Globus pallidus (tissue), 1 donor: ENCODE data around the gene MRPL32.

Source experiments
- DNase-seq: peaks from one replicate; pipeline ENCODE4 v3.0.0-alpha.2; 2015; ENCODE audit warnings: low spot score

MRPL32 gene

DNA sequence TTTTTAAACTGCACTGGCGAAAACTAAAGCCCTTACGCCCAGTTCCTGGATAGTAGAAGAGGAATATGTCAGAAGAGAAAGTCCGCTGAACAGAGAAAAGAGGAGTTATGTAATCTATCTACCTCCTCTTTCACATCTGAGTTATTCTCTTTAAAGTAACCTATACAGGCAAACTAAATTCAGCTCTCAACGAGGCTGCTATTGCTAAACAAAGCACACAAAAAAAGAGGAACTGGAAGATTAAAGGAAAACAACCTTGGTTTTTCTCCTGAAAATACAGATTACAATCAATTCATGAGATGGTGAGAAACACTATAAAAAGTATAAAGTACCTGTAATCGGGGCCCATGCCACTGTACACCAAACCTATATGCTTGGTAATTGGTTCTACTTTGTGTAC lies 6.0 kb upstream of the MRPL32 start:
- no peak for DNase-seq

DNA sequence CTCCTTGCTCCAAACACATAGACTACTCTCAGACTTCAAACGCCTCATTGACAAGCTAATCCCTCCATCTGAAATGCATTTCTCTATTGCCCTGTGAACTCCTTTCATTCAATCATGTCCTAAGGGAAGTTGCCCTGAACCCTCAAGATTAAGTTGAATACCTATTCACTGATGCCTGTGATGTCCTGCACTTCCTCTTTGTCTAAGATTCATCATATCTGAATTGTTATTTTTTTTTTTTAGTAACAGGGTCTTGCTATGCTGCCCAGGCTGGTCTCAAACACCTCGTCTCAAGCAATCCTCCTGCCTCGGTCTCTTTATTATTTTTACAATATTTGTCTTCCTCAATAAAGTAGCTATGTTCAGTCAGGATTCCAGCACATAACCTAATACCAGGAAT lies 3.4 kb upstream of the MRPL32 start:
- DNase-seq: no peak

GRCh38 chr7:42929449-42929848 lies 2.7 kb upstream of the MRPL32 start:
- no peak for DNase-seq

- DNase-seq: no peak
These were observed 1.3 kb upstream of the MRPL32 start for GRCh38 chr7:42930889-42931288.

- DNase-seq: no peak
These were observed 736 bp upstream of the MRPL32 start for GRCh38 chr7:42931447-42931833.

GRCh38 chr7:42932811-42933591 lies 825 bp downstream of the MRPL32 start:
- no peak for DNase-seq

DNA sequence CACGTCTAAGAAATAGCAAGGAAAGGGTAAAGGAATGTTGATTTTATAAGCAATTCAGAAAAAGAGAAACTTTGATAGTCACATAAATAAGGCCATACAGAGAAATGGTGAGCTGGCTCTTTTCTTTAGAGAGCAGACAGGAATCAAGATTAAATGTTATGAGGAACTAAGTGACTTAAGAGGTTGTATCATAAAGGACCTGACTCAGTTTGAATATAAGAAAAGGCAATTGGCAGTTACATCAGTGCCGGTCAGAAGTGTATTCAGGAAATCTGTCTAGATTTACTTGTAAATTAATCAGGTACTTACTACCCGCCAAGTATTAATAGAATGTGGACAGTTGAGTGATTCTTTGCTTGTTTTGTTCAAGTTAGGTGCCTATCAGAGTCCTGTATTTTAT lies 2.1 kb downstream of the MRPL32 start:
- DNase-seq: no peak

GRCh38 chr7:42935861-42936260 lies 3.7 kb downstream of the MRPL32 start:
- no peak for DNase-seq

DNA sequence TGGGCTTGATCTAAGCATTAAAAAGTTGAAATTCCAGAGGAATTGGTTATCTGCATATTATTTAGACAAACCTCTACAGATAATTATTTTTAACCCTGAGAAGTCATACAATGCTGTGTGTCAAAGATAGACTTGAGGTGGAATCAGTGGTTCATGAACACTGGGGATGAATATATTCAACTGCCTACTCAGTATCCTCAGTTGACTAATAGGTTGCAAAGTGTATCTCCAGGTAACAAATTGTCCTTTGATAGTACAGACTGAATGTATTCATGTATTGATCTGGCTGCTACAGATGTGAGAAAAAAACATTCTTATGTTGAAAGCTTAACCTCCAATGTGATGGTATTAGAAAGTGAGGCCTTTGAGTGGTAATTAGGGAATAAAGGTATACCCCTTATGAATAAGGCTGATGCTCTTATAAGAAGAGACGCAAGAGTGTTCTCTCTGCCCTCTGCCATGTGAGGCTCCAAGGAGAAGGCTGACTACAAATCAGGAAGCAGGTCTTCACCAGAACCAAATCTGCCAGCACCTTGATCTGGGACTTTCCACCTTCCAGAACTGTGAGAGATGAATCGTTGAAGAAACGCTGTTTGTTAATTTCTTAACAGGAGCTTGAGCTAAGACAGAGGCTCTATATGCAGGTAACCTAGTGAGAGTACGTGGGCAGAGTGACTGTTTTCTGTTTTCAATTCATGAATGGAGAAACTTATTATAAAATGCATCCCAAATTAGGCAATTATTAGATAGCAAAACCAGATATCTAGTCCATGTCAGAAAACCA lies 7.5 kb downstream of the MRPL32 start:
- DNase-seq: no peak

- peak; percentile 68 for DNase-seq
These were observed 9.0 kb downstream of the MRPL32 start for GRCh38 chr7:42940985-42941847.

DNA sequence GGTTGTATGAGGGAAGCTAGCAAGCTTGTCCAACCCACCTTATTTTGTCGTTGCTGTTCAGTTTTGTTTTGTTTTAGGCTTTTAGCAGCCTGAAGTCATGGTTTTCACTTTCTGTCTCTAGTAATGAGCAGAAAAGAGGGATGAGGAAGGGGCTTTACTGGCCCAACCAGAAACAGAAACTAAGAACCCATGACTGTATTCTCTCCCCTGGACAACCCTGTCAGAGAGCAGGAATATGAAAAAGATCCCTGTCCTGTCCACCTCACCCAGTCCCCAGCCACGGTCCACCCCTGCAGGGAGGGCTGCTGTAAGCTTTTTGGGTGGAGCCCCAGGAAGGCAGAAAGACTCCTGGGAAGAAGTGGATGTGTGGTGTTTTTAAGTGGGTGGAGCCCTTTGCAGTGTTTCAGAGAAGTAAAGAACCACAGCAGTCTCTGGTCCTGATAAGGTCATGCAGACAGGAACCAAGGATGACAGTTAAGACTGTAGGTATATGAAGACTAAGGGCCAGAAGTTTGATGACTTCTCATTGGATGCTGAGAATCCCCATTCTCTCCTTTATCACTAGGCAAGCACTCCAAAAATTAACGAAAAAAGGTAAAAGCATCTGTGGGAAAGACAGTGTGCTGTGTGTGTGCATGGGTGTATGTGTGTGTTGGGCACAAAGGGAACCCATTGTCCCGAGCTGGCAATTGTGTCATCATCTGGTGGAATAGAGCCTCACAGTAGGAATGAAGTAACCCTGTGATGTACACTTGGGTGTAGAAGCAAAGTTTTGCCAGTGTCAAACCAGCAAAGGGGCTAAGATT lies 13.8 kb downstream of the MRPL32 start:
- peak; percentile 42 for DNase-seq

GRCh38 chr7:42946627-42946950 lies 14.4 kb downstream of the MRPL32 start:
- DNase-seq: no peak

- DNase-seq: no peak
These were observed 15.3 kb downstream of the MRPL32 start for GRCh38 chr7:42947521-42947920.

GRCh38 chr7:42950417-42950816 lies 18.2 kb downstream of the MRPL32 start:
- no peak for DNase-seq

DNA sequence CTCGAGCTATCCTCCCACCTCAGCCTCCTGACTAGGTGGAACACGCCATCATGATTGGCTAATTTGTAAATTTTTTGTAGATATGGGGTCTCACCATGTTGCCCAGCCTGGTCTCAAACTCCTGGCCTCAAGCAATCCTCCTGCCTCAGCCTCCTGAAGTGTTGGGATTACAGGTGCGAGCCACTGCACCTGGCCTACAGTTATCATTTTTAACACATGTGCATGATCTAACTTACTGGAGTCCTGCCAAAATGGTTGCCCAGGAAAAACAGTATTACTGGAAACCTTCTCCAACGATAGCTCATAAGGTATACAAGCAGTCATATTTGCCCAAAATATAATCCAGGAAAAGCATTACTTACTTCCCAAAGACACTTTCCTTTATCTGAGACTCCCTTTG lies 20.2 kb downstream of the MRPL32 start:
- DNase-seq: no peak

GRCh38 chr7:42953994-42954393 lies 21.8 kb downstream of the MRPL32 start:
- DNase-seq: no peak

- no peak for DNase-seq
These were observed 23.9 kb downstream of the MRPL32 start for GRCh38 chr7:42956062-42956461.

GRCh38 chr7:42959549-42959948 lies 27.4 kb downstream of the MRPL32 start:
- no peak for DNase-seq

DNA sequence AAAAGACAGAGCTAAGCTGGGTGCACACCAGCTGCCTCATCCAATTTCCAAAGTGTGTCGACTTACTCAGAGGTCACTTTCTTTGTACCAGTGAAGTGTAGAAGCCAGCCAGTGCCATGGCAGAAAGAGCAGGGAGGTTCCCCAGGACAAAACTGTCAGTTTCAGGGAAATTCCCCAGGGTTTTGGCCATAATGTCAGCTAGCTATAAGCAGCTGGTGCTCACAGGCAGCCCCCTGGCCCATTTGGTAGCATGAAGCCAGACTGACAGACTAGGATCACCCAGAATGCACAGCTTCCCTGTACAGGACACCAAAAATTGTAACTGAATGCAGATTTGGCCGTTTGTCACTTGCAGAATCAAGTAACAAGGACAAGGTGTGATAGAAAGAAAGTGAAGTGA lies 28.6 kb downstream of the MRPL32 start:
- no peak for DNase-seq

GRCh38 chr7:42961170-42961569 lies 29.0 kb downstream of the MRPL32 start:
- DNase-seq: no peak

- no peak for DNase-seq
These were observed 32.1 kb downstream of the MRPL32 start for GRCh38 chr7:42964293-42964692.
